GOT3 (cell line): Measurements from ENCODE around the gene DSCAM.

ENCODE experiments used
- DNase-seq: peaks from one replicate; lab custom pipeline; 2025; ENCODE audit warnings: mixed read lengths; lab: John Stamatoyannopoulos, UW

Gene DSCAM

DNA sequence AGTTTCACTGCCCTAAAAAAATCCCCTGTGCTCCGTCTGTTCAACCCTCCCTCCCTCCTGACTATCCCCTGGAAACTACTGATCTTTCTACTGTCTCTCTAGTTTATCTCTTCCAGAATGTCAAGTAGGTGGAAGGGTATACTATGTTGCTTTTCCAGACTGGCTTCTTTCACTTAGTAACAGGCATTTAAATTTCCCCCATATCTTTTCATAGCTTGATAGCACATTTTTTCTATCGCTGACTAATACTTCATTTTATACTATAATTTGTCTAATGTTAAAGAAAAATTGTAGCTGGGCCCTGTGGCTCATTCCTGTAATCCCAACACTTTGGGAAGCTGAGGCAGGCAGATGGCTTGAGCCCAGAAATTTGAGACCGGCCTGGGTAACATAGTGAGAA, 142.8 kb downstream of the DSCAM start:
- no peak for DNase-seq

DNA sequence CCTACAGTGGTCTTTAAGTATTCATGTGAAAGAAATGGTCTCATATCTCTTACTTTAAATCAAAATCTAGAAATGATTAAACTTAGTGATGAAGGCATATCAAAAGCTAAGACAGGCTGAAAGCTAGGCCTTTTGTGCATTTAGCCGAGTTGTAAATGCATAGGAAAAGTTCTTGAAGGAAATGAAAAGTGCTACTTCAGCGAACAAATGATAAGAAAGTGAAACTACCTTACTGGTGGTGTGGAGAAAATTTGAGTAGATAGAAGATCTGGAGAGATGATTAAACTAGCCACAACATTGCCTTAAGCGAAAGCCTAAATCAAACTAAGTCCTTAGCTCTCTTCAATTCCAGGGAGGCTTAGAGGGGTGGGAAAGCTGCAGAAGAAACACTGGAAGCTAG, 147.6 kb downstream of the DSCAM start:
- DNase-seq = no peak

DNA sequence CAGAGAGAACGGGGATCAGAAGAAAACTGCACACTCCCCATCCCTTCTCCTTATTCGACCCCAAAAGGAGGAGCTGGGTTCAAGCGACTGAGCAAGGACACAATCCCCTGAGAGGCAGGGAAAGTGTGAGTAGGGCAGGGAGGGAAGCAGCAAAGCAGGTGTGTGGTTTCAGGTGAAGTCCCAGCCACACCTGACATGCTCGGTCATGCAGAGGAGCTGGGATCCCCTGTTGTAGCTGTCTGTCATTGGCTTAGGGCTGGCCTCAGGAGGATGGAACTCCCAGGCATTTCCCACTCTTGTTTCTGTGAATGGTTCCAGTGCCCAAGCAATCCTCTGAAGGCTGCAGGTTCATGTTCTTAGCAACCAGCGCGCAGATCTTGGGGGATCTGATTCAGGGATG, 150.7 kb downstream of the DSCAM start:
- no peak for DNase-seq

DNA sequence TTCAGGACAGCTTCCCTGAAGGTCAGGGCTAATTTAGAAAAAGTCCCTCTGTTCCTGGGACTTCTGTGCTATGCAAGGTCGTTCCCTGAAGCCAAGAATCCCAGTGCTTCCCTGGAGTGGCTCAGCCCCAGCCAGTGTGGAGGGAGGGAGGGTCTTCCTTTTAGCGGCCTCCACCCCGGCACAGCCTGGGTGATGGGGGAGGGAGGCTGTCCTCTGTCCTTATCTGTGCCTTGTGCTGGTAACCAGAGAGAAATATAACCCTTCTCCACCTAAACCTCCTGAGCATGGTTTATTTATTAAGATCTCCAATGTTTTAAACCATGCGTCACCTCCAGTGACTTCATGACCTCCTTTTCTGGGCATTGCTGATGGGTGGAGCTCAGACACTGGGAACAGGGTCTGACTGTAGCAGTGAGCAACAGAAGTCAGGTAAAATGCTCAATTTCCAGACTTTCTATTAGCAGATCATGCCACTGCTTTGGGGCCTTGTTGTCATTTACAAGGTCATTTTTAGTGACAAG, 157.1 kb downstream of the DSCAM start:
- DNase-seq = no peak

DNA sequence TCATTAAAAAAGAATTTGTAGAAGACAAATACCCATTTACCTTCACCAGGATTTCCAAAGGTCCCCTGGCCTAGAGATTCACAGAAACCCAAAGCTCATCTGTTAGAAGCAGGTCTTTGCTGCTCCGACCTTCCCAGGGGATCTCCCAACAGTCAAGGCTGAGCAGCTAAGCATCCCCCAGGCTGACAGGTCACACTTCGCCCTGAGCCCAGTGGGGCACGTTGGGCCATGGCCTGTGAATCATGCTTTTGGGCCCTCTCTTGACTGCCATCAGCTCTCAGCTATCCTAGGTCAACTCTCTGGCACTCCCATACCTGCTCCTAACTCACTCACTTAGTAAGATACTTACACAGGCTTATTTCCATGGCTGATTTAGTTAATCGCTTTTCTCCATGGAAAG, 157.7 kb downstream of the DSCAM start:
- DNase-seq = no peak

DNA sequence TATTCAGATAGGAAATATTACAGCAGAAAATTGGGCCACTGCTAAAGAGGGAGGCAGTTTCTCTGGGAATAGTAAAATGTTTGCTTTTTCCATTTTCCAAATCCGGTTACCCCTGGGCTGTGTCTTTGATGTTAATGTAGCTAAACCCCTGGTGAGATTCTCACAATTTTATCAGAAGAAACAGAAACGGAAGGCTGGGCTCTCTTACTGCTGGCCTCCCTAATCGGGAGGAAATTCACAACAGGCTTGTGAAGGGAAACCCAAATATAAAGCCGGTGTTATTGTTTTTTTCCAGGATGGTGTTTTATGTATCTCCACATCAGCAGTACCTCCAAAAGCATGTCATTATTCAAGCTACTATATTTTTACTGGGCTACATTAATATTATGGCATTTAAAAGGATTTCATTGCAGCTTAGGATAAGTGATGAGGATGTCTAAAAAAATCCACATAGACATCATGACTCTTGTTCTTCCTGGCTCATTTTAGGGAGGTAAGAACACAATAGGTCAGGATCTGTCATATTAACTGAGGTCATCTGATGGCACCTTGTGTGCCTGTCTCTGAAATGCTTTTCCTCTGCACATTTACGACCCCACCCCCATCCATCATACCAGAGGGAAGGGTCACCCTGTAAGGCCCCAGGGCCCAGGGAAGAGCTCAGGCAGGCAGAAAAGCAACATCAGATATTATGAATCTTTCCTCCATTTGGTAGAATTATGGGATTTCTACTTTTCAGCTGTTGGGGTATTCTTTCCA, 158.7 kb downstream of the DSCAM start:
- no peak for DNase-seq

DNA sequence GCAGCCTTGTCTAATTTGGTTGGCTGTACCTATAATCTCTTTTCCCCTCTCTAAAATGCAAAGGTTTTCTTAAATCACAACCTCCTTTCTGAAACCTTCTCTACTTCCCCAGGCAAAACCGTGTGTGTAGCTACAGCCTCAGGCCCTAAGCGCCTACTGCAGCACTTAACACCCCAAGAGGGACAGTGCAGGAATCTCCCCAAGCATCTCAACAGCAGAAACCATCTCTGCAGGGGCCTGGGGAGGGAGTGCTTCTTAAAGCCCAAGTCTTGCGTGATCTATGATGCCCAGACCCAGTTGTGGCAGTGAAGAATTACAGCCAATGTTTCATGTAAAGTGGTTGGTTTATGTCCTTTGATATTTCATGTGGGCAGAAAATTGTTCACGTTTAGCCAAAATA, 159.3 kb downstream of the DSCAM start:
- DNase-seq = no peak

DNA sequence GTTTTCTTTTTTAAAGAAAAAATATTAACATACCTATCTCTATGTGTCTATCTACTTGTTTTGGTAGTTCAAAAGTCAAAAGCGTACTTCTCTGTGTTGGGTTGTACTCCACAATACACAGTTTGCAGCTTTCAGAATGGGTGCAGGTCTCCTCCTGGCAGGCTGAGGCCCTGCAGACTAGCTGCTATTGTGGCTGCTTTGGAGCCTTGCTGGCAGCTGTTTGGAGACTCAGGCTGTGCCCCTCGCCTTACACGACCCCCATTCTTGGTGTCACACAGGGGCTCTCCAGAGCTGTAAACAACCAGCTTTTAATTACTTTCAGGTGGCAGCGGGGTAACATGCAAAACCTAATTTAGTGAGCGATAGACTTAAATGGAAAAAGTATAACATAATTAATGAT, 160.4 kb downstream of the DSCAM start:
- no peak for DNase-seq

DNA sequence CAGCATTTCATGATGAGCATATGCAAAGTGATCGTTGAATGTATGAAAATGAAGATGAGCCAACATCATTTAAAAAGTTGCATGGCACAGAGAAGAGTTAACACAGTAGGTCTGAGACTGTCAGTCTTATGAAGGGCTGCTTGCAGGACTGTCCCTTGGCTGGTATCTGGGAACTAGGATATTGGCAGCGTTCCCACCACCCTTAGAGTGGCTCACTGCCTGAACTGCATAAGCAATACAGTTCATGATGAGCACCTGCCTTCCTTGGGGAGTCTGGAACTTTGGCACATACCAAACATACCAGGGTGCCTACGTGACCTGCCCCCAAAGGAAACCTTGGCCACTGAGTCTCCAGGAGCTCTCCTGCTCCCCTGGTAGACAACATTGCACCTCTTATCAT, 161.8 kb downstream of the DSCAM start:
- DNase-seq = no peak

DNA sequence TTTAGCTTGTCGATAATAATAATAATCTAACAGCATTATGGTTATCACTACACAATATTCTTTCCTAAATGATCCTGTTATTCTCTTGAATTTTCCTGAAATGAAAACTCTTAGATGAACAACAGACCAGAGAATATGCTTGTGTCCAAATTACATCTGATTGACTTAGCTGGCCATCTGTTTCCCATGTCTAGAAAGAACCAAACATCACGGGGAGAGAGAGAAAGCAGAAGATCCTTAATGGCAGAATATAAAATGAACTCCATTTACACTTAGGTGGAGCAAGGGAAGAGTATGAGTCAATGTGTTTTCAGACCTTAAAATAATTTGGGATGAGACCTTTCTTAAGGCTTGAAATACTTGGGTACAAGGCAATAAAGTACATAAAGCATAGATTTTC, 162.2 kb downstream of the DSCAM start:
- no peak for DNase-seq

DNA sequence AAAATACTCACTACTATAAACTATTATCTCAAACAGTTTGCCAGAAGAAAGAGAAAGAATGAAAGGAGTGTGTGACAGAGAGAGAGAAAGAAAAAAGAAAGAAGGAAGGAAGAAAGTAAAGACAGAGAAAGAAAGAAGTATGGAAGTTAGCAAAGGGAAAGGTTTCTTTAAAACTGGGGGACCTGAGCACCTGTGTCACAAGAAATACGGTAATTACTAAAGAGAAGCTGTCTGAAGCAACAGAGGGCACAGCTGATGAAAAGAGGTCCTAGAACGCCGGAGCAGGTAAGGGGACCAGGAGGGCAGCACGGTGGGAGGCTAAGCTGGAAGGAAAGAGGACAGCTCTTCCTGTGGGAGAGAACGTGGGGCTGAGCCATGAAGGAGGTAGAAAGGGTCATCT, 163.6 kb downstream of the DSCAM start:
- DNase-seq = no peak

DNA sequence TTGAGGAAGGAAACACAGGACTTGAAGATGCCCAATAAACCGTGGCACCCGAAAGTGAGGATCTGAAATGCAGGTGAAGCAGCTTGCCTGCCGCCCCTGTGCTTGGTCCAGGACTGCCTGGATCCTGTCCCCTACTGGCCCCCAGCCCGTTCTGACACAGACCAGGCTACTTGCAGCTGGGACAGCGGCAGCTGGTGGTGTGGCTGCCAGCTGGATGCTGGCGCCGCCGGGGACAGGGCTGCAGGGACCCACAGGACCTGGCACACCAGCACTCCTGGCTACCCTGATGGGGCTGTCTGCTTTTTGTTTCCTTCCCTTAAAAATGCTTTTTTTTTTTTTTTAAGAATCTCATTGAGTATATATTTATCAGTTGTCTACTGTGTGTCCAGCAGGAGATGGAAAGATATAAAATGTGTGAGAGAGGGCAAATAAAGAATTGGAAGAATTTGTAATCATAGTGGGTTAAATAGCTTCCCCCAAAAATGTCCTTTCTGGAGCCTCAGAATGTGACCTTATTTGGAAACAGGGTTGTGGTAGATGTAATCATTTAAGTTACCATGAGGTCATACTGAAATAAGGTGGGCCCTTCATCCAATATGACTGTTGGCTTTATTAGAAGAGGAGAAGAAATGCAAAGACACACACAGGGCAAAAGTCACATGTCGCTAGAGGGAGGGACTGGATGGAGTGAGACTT, 165.6 kb downstream of the DSCAM start:
- no peak for DNase-seq

DNA sequence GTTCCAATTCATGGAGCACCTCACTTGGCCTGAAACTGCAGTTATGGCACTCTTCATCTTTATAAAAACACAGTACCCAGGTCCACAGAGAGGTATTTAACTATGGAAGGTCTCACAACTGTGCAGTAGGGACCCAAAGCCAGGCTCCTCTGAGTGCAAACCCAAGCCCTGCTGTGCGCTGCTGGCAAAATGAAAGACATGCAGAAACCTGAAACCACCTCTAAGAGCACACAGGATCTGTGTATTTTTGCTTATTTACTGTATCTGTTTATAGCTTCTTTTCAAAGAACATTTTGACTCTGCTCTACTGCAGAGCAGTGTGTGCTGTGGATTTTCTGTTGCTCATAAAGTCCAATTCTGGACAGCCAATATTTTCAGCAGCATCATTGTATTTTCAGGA, 166.6 kb downstream of the DSCAM start:
- DNase-seq = no peak

DNA sequence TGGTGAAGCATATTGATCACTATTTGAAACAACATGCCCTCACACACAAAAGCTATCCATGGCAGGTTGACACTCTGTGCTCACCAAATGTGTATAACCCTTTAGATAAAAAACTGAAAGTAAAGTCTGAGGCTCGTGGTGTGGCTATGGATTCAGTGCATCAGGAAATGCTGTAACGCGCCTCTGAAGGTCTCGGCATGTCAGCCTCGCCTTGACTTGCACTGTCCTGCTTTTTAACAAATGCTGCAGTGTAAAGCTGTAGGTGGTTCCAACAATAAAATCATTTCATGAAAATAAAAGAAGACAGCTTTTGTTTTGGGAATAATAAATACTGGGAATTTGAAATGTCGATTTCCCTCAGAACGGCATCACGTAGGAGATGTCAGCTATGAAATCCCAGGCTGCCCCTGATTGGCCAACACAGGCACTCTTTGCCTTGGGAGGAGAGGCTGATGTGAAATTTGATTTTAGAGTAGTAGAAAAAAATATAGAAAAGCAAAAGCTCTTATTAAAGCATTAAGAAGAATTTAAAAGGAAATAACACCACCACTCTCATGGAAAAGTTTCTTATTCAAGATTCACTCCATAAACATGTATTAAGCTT, 168.2 kb downstream of the DSCAM start:
- DNase-seq = no peak

DNA sequence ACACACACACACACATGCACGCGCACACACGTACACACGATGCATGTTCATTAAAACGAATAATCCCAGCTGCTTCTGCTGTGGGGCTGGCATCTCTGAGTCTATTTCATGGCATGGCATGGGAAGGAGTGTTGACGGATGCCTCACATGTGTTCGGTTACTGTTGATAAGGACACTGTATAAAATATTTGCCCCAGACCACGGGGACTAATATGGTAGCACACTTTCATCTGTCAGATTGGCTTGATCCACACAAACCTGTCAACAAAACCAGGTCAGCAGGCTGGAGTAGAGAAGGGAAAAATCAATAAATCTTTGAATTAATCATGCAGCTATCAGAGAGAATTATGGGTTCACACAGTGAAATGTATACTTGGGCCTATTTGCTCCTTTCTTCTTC, 171.9 kb downstream of the DSCAM start:
- DNase-seq = no peak

DNA sequence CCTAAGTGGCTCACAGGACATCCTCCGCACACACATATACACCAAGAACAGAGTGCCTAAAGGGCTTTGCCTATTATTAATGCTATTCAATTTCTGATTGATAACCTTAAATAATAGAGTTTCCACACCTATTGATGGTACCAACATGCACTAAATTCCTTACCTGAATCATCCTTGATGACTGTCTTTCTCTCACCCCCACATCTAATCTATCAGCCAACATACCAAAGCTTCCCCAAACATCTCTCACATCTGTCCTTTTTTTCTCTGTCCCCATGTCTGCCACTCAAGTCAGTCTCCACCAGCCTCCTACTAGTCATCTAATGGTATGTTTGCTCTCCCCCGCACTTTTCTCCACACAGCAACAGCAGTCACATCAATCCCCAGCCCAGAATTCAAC, 174.4 kb downstream of the DSCAM start:
- no peak for DNase-seq

DNA sequence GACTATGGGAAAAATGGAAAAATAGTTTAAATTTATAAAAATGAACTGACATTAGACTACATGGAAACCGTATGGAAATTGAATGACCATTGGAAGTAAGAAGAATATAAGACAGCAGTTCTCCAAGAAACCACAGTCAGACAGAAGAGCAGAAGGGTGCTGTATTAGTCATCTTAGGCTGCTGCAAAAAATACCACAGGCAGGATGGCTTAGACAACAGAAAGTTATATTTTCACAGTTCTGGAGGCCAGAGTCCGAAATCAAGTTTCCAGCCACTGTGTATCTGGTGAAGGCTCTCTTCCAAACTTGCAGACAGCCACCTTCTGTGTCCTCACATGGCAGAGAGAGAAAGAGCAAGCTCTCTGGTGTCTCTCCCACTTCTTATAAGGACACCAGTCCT, 175.2 kb downstream of the DSCAM start:
- no peak for DNase-seq

DNA sequence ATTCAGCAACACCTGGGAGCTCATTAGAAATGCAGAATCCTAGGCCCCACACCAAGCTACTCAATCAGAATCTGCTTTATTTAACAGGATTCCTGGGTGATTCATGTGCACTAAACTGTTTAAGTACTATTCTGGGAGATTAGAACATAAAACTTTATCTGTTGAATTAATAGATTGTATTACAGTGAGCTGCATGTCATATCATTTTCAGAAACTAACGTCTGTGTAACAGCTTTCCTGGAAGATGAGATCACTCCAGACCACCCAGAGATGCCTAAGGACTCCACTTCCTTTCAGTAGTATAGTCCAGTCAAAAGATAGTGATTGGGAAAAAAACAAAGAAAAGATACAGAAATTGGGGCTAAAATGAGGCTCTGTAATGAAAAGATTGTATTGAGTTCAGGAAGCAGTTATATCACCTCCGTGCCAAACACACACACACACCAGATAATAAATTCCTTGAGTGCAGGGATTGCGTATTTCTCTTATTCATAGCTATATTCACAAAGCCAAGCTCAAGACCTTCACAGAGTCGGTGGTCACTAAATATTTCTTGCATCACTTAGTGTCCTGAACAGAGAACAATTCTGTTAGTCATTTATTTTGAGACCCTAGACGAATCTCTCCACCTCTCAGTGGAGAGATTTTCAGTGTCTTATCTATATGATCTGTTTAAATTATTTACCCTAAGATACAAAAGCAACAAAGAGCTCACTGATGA, 178.2 kb downstream of the DSCAM start:
- DNase-seq = no peak

DNA sequence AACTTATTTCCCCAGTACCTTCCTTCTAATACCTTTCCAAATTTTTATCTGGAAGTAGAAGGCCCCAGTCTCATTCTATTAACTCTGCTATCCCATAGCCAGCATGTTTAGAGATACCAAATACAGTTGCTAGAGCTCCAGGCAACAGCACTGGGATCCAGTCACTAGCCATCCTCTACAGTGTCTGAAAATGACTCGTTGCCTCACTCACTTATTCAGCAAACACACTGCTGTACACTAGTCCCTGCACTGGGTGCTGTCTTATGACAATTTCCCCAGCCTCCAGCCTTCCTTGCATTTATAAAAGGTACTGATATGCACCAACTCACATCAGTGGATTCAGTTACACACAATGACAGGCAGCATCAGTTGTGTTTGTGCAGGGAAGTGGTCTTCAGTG, 179.0 kb downstream of the DSCAM start:
- DNase-seq = no peak

DNA sequence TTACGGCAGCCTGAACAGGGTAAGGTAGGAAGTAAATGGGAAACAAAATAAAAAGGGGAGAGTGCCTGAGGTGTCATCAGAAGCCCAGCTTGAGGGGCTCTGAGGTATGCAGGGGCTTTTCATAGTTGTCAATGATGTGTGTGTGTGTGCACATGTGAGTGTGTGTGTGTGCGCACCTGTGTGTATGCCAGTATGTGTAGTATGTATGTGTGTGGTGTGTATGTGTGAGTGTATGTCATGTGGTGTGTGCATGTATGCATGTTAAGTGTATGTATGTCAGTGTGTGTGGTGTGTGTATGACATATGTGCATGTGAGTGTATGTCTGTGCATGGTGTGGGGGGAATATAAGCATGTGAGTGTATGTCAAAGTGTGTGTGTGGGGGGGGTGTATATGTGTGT, 184.1 kb downstream of the DSCAM start:
- DNase-seq = no peak

DNA sequence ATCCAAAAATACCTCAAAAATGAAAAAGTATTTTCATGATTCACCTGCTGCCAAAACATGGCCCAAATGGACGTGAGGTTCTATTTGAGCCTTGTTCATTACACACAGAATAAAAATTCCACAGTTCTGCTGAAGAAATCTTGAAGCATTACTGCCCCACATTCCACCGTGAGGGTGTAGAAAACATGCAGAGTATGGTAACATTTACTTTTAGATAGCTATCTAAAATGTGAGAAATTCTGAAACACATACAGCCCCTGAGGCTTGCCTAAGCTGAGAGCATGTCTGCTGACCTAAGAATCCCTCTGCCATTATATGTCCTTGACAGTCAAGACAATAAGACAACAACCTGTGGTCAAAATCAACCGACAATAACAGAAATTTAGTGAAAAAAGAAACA, 186.5 kb downstream of the DSCAM start:
- DNase-seq = no peak

DNA sequence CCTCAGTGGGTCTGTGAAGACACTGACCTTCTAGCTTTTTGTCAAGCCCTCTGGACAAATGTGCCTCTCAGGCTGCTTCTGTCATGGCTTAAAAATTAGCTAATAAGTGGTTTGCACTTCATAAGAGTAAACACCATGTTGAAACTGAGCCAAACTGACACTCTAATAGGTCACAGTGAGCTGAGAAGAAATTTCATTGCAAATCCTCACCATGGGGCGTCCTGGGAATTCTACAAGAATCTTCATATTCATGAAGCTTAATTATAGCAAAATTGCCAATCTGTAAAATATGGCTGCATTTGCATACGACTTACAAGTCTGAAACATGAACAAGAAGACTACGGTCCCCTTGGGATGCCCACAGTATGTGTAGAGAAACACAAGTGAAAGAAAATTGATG, 188.6 kb downstream of the DSCAM start:
- no peak for DNase-seq

DNA sequence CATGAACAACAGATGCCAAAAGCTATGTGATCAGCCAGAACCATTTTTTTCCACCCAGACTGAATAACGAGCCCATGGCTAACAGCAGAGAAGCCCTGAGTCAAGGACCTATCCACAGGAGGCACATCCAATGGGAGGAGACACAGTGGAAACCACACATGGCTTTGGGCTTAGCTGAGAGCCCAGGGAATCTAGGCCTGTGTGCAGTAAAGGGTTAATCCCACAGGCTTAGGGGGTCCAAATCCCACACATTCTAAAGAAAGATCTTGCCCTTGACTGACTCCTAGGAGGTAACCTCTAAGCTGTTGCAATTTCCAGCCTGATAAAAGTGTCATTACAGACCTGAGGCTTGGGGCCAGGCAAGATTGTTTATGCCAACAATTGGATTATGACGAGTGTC, 194.5 kb downstream of the DSCAM start:
- no peak for DNase-seq
